Activated CD4-positive, alpha-beta T cell treated with anti-CD3 and anti-CD28 coated beads, Interleukin-2, amount 50 U/mL, for 16 hours (primary cell): ENCODE measurements around the gene CDH23.
A peak's percentile ranks its signal among the peaks of the same experiment; 100 is the strongest.

ENCODE experiments used
- DNase-seq: peaks from one replicate; pipeline ENCODE4 v3.0.0-alpha.2; 2020

CDH23 gene

GRCh38 chr10:71737001-71737833, 340.5 kb downstream of the CDH23 start:
- DNase-seq, result no peak

GRCh38 chr10:71737834-71738197, 341.1 kb downstream of the CDH23 start:
- DNase-seq, result no peak

DNA sequence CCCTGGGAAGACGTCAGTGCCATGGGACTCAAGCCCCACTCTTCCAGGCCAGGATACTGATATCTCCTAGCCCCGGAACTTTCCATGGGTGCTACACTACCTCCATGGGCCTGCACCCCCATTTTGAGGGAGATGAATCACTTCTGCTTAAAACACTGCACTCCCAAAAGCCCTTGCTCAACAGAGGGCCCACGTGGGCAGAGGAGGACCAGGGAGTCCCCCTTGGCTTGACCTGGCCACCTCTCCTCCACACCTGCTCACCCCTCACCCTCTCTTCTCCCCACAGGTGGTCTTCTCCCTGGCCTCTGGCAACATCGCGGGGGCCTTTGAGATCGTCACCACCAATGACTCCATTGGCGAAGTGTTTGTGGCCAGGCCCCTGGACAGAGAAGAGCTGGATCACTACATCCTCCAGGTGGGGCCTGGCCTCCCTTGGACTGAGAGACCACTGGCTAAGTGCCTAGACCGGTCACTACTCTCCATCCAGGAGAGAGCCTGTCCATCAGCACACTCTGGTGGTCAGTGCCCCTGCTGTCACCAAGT, 342.7 kb downstream of the CDH23 start:
- DNase-seq, result no peak

DNA sequence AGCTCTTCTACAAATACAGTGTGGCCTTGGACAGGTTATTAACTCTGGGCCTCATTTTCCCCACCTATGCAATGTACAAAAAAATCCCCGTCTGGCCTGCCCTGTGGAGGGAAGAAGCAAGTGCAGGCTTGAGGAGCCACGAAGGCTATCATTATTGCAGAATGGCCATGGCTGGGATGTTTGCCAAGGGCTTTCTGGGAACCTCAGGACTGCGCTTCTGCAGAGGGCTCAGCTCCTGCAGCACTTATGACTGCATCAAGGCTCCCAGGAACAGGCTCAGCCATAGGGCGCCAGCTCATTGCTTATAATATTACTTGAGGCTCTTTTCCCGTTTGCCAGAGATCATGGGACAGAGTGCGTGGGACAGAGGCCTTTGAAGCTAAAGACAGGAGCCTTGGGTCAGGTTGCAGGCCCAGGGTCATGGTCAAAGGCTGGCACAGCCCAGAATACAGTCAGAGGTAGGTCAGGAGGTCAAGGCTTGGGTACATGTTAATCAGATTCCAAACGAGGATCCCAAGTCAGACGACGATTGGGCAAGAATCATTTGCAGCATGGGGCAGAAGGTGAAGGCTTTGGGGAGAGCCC, 343.4 kb downstream of the CDH23 start:
- DNase-seq, result no peak

- DNase-seq, result no peak
These were observed 344.3 kb downstream of the CDH23 start for GRCh38 chr10:71741029-71741428.

- no peak for DNase-seq
These were observed 345.0 kb downstream of the CDH23 start for GRCh38 chr10:71741671-71742070.

DNA sequence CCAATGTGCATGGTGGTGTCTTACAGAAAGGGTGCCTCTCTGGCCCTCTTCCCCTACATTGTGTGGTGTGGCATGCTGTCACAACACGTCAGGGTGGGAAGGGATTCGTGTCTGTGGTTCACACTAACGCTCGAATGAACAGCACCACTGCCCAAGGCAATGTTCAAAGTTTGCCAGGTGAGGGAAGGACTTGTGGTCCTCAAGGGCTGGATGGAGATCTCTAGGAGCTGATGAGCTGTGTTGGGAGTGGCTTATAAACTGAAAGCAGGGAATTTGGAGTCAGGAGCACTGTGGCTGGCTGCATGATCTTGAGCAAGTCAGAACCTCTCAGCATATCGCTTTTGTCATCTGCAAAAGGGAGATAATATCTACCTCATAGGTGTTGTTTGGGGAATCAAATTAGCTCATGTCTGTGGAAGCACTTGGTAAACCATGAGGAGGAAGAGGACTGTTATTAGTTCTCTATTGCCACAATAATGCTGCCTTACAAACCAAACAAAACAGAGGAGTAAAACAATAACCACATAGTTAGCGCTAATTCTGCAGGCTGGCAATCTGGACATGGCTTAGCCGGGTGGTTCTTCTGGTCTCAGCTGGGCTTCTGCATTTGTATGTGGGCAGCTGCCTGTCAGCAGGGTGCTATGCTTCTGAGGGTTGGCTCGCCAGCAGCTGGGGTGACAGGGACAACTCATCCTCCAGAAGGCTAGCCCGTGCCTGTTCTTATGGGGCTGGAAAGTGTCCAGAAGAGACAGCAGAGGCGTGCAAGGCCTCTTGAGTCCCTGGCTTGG, 345.8 kb downstream of the CDH23 start:
- DNase-seq, result no peak

- DNase-seq, result no peak
These were observed 346.5 kb downstream of the CDH23 start for GRCh38 chr10:71743089-71743838.

DNA sequence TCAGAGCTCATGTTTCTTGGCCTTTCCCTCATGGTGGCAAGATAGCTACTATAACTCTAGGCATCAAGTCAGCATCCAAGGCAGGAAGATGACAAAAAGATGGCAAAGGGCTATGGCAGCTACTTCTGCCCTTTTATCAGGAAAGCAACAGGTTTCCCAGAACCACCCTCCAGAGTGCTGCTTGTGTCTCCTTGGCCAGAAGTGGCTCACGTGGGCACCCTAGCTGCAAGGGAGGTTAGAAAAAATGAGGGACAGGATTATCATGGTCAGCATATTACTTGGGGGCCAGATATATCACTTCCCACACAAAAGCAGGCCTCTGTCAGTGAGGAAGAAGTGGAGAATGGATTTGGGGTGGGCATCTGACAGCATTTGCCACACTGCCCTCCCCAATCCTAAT, 347.1 kb downstream of the CDH23 start:
- no peak for DNase-seq

- no peak for DNase-seq
These were observed 348.4 kb downstream of the CDH23 start for GRCh38 chr10:71744897-71745663.

DNA sequence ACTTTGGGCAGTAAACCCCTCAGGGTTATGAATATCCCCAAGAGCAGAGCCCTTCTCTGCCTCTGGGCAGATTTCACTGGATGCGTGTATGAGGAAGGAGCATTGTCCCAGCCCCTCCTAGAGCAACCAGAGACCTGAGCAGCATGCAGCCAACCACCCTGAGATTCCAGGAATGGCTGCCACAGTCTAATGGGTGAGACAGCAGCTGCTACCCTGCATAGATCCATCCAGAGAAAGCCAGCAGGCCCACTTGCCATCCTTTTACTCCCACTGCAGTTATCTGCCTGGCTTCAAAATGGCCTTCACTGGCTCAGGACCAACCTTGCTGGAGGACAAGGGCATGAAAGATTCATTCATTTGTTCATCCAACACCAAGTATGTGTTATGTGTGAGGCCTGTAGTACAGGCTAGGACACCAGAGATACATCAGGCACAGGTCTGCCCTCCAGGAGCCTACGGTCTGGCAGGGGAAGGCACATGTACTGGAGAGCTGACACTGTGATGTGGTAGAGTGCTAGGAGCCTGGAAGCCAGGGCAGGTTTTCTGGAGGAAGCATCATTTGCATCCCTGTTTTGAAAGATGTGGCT, 349.0 kb downstream of the CDH23 start:
- DNase-seq, result no peak

GRCh38 chr10:71746344-71747037, 349.8 kb downstream of the CDH23 start:
- DNase-seq, result no peak

GRCh38 chr10:71747039-71747531, 350.4 kb downstream of the CDH23 start:
- DNase-seq, result no peak

DNA sequence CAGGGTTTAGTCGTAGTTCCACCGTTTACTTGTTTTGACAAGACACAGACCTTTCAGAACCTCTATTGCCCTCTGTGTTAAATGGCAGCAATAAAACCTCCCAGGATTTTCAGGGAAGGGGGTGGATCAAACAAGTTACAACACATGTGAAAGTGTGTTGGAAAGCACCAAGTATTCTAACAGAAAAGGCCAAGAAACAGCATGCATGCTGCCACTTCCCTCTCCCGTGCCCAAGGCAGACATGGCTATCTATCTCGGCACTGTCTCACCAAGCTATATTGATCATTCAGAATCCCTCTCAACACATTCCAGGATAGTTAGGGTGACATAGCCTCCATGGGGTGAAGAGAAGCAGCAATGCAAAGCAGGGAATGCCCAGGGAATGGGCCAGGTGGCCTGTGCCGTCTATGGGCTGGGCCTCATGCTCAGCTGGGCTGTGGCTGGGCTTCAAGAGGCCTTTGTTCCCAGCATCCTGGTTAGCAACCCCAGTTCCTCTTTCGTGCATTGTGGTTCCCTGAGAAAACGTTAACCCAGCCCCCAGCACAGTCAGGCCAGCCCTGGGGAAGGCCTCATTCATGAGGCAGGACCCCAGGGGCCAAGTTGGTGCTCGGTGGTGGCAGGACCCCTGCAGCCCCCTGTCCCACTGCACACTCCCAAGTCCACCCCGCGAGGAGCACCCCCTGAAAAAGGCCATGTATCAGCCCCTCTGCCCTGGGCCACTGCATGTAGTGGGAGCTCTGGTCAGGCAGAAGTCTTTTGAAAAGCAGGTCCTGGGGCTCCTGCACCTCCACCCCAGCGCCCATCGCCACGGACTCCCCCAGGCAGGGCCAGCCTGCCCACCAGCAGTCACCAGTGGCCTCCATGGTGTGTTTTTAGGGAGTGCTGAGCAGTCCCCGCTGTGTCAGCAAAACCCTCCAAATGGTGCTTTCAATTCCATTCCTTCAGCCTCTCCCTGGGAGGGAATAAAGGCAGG, 351.1 kb downstream of the CDH23 start:
- DNase-seq, result no peak

GRCh38 chr10:71748671-71749191, 352.0 kb downstream of the CDH23 start:
- DNase-seq, result peak; percentile 94

DNA sequence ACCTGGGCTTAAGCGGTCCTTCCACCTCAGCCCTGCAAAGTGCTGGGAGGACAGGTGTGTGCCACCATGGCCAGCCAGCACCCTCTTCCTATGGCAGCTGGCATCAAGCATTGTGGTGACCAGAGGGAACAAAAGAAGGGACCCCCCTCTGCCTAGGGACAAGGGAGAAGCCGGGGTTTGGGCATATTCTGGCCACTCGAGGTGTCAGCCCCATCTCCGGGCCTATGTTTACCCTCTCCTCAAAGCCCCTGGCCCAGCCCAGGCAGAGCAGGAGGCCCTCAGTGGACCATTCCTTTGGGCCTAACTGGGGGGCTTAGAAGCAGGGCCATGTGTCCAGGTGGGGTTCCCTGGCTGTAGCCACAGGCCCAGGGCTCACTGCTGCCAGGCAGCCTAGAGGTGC, 352.7 kb downstream of the CDH23 start:
- DNase-seq, result no peak

- DNase-seq, result no peak
These were observed 353.6 kb downstream of the CDH23 start for GRCh38 chr10:71750124-71750841.

DNA sequence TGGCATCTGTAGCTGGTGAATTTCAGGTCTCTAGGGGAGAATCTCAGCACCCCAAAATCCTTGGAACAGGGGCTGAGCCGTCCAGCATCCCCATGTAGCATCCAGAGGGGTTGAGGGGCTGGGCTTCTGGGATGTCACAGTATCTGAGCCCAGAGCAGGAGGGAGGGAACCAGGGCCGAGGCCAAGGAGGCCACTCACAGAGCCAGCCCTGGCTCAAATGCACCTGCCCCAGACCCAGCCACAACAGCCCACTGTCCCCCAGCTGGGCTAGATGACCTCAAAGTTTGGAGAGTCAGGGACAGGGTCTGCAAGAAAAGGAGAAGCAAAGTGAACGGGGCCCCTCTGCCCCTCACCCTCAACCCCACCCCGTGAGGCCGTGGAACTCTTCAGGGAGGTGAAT, 354.3 kb downstream of the CDH23 start:
- DNase-seq, result no peak
